Hematopoietic multipotent progenitor cell treated with erythropoietin and hydrocortisone succinate and interleukin-3 and kit ligand, for 15 days (in vitro differentiated cells): ENCODE results near the gene UCHL5.
"Not testable (repeated sequence)": the region's sequence is repeated elsewhere in the genome, so short reads cannot be mapped to it uniquely, and the experiment has no call there.

ENCODE experiments used
- DNase-seq: peaks from one replicate; pipeline ENCODE4 v3.0.0-alpha.2; 2015; ENCODE audit warnings: low spot score

UCHL5 gene

DNA sequence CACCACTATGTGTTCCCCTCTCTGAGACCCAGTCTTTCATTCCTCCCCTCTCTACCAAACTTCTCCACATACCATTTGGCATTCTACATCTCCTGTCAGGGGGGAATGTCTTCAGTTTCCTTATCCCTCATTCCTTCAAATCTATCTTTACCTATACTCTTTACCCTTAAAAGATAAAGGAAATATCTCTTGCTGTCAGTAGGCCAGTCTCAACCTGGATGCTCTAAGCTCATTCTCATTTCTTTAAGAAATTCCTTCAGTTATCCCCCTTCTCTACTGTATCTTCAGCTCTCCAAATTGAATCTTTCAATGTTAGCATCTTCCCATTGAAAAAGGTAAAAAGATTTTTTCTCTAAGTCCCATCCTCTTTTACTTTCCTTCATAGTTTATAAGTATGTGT, 6.8 kb upstream of the UCHL5 start:
- DNase-seq = no peak

DNA sequence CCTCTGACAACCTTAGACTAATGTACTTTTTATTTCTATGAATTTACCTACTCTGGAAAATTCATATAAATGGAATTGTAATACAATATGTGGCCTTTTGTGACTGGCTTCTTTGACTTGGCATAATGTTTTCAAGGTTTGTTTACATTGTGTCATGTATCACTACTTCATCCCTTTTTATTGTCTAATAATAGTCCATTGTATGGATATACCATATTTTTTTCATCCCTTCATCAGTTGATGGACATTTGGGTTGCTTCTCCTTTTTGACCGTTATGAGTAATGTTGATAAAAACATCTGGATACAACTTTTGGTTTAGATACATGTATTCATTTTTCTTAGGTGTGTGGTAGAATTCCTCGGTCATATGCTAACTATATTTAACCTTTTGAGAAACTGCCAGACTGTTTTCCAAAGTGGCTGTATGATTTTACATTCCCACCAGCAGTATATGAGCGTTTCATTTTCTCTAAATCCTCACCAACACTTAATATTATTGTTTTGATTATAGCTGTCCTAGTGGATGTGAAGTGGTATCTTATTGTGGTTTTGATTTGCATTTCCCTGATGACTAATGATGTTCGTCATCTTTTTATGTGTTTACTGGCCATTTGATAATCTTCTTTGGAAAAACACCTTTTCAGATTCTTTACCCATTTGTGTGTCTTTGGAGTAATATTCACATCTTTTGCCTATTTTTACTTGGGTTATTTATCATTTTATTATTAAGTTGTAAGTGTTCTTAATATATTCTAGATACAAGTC, 3.7 kb upstream of the UCHL5 start:
- DNase-seq = no peak

DNA sequence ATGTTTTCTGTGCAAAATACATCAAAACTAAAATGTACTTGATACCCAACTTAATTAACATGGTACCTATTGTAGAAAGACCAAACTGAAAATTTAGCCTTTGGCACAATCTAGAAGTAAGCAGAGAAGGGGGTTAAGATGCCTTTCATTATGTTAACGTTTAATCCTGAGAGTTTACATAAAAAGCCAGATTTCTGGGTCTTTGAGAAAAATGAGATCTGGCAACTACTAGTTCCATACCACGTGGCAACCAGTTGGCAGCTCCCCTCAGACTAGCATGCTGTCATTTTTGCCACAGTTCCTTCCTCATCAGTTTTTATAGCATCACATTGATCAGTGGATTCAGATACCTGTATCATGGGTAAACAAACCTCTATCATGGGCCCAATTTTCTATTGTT, 1.8 kb upstream of the UCHL5 start:
- peak; percentile 49 for DNase-seq

DNA sequence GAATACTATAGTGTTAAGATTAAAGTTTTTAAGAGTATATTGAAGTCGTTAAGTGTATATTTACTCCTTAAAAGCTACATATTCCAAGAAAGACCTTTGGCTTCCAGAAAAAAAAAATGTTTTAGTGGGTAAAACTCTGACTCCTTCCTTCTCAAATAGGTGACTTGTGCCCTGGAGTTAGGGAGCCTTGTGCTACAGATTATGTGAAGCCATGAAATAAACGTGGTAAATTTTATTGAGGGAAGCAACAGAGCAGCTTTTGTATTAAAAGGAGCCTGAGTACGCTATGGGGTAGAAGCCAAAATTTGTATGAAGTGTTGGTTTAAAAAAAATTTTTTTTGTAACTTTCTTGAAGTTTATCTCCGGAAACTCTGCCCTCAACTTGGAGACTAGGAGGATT, 1.2 kb upstream of the UCHL5 start:
- DNase-seq = no peak

DNA sequence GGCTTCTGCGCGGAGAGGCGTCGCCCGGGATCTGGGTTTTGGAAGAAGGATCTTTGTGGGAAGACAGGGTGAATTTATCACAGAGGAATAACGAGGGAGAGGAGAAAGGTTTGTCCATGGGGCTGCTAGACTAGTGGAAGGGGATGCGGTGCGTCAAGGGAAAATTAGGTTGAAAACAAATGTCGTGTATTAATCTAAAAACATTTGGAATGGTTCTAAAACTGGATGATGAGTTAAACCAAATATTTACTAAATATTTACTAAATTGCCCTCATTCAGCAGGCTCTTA, 899 bp upstream of the UCHL5 start:
- no peak for DNase-seq

DNA sequence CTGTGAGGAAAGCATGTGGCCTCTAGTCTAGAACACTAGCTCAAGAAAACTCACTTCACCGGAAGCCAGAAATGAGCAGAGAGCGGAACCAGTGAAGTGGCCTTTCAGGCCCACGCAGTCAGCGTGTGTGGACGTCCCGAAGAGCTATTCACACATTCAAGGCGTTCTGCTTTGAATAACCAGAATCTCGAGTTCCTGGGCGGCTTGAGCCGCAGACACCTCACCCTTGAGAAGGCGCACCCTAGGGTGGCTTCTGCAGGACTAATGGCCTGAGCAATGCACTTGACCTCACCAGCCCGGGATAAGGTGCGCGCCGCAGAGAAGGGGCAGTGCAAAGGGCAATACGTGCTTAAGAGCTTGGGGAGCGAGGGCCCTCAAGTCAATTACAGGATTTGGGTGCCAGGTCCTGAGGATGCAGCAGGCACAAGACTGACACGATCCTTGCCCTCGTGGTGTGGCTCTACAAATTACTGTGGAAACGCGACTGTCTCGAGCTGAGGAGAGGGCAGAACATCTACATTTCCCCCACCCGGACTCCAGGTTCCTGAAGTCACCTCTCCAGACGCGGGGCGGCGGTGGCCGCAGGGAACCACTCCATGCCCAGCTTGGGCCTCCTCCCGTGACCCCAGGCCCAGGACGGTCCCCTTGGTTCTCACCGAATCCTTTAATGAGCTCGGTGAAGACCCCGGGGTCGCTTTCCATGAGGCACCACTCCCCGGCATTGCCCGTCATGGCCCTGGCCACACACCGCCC, 455 bp downstream of the UCHL5 start:
- DNase-seq = peak; percentile 56

DNA sequence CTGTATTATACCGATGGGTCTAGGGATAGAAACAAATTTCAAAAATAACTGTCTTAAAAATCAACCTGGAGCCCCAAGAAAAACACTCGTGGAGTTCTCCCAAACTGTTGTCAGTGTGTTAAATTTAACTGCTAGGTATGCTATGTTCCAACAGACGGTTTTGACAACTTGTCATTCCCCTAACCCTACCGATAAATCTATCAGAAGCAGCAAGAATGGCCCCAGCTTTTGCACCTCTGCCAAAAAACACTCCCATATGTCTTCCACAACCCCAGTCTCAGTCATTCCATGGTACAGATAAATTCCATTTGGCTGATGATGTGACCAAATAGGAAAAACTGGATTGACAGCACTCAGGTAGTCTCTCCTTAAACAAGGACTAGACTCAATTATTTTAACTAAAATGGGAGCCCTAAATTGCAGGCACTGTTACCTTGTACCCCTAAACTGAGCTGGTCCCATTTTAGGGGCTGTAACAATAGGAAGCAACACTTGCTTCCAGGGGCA, 4.9 kb downstream of the UCHL5 start:
- no peak for DNase-seq

DNA sequence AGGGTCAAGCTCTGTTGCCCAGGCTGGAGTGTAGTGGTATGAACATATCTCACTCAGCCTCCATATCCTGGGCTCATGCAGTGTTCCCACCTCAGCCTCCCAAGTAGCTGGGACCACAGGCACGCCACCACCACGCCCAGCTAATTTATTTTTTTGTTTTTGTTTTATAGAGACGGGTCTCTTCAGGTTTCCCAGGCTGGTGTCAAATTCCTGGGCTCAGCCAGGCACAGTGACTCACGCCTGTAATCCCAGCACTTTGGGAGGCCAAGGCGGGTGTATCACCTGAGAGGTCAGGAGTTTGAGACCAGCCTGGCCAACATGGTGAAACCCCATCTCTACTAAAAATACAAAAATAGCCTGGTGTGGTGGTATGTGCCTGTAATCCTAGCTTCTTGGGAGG, 10.2 kb downstream of the UCHL5 start:
- not testable (repeated sequence) for DNase-seq

DNA sequence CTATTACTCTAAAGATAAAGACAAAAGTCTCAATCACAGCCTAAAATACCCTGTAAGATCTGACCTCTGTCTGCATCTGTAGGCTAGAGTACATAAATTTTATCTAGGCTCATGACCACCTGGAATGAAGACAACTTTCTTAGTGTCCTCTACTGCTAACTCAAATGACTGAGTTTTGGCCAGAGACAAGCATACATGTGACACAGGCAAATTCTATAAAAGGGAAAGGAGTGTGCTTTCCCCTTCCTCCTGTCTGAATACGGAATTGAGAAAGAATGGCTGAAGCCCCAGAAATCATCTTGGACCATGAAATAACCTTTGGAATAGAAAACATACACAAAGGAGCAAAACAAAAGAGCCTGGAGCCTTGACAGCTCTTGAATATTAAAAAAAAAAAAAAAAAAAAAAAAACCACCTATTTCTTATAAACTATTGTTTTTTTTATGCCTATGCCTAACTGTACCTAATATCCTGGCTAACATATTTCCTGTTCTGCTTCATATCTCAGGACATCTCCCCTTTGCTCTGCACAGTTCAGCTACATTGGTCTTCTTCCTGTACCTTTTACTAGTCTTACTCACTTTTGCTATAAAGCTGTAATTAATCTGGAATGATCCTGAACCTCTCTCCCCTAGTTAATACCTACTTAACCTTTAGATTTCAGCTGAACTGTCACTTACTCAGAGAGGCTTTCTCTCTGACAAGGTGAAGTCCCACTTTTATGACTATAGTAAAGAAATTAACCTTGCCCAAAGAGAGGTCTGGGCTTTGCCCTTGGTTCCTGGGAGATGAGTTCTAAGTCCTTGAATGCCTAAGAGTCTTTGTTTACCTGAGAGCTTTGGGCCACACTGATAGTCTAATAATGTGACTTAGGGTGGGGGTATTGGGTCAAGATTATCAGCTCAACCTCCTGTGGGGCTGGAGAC, 16.1 kb downstream of the UCHL5 start:
- no peak for DNase-seq

DNA sequence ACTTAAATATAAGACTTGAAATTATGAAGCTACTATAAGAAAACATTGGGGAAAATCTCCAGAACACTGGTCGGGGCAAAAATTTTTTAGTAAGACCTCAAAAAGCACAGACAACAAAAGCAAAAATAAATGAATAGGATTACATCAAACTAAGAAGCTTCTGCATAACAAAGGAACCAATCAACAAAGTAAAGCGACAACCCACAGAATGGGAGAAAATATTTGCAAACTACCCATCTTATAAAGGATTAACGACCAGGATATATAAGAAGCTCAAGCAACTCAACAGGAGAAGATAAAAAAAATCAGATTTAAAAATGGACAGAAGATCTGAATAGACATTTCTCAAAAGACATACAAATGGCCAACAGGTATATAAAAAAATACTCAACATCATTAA, 19.1 kb downstream of the UCHL5 start:
- no peak for DNase-seq

DNA sequence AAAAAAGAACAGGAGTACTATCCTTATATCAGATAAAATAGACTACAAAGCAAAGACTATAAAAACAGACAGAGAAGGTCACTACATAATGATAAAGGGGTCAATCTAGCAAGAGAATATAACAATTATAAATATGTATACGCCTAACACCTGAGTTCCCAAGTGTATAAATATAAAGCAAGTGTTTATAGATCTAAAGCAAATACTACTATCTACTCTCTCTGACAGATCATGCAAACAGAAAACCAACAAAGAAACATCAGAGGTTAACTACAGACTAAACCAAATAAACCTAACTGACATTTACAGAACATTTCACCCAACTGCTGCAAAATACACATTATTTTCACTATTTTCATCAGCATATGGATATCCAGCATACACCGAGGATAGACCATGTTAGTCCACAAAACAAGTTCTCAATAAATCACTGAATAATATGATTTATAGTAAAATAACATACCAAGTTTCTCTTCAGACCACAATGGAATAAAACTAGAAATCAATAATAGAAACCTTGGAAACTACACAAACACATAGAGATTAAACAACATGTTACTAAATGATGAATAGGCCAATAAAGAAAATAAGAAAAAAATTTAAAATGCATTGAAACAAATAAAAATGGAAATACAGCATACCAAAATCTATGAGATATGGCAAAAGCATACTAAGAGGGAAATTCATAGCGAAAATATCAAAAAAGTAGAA, 22.7 kb downstream of the UCHL5 start:
- no peak for DNase-seq

DNA sequence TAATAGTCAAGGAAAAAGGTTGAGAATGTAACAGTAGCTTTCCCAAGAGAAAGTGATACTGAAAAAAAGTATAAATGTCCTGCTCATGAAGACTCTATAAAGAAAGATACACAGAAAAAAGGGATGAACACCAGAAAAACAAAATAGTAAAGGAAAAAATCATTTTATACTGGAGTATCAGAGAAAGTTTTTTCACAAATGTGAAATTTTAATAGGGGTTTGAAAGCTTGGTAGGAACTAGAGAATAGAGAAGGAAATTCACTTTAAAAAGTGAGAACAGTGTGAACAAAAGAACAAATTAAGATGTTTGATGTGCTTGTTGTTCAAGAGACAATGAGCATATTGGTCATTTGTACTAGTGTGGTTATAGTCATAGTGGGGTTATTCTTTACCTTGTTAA, 25.6 kb downstream of the UCHL5 start:
- DNase-seq = no peak

DNA sequence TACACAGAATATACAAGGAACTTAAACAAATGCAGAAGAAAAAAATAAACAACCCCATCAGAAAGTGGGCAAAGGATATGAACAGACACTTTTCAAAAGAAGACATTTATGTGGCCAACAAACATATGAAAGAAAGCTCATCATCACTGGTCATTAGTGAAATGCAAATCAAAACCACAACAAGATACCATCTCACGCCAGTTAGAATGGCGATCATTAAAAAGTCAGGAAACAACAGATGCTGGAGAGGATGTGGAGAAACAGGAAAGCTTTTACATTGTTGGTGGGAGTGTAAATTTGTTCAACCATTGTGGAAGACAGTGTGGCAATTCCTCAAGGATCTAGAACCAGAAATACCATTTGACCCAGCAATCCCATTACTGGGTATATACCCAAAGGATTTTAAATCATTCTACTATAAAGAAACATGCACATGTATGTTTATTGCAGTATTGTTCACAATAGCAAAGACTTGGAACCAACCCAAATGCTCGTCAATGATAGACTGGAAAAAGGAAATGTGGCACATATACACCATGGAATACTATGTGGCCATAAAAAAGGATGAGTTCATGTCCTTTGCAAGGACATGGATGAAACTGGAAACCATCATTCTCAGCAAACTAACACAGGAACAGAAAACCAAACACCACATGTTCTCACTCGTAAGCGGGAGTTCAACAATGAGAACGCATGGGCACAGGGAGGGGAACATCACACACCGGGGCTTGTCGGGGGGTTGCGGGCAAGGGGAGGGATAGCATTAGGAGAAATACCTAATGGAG, 26.3 kb downstream of the UCHL5 start:
- not testable (repeated sequence) for DNase-seq

DNA sequence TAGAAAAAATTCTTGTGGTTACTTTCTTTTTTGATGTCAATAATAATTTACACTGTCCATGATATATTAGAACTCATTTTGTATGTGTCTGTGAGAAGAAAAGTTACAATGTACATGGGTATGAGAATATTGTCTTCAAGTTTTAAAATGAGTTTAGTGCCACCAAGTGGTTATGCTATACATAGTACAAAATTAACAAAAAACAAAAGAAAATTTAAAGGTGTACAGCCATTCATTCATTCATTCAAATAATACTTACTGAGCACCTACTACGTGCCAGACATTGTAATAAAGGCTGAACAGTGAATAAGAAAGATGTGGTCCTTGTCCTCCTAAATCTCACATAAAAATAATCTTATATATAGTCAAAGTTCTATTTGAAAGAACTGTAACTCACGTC, 27.7 kb downstream of the UCHL5 start:
- peak; percentile 36 for DNase-seq

DNA sequence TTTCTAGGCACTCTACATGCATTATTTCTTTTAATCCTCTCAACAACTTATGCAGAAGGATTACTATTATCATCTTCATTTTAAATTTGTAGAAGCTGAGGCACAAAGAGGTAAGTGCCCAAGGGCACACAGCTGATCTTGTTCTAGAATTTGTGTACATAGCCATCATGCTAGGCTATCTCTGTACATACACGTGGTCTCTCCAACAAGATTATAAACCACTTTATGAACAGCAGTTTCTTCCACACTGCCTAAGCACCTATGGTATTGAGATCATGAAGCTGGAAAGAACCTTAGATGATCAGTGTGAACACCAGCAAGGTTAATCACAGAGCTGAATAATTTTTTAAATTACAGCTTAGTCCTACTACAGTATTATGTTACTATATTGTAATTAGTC, 28.9 kb downstream of the UCHL5 start:
- peak; percentile 8 for DNase-seq

DNA sequence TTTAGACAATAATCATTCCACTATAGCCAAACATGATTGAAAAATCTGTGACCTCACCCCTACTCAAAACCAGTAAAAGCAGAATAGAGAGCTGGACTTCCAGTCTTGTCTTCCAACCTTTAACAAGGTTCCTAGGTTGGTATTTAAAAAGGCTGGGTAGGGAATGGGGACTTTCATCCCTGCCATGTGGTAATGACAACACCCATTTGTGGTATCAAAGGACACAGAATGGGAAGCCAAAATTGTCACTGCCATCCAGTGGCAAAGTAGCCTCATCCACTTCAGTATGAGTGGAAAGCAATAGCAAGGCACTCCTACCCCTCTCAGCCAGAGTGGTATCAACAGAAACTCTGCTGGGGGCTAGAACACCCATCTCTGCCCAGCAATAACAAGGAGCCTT, 33.9 kb downstream of the UCHL5 start:
- no peak for DNase-seq

DNA sequence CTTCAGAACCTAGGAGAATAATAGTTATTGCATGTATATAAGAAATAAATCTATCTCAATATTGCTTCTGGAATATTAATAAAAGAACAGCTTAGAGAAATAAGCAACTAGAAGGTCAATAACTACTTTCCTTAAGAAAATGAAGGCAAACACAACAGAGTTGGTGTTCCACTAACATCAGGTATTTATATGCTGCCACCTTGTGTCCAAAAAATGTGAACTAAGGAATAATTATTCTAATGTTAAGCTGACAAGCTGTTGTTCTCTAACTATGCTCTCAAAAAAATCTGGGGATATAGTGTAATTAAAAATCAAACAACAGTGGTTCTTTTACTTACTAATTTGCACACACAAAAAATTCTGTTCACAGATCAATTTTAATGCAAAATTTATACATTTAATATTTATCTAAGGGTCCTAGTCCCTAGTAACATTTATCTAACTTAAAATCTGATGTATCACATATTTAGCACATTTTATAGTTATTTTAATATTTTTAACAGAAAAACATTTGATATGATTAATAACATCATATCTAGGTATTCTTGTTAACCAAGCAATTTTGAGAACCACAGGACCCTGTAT, 39.6 kb downstream of the UCHL5 start:
- DNase-seq = peak; percentile 56

DNA sequence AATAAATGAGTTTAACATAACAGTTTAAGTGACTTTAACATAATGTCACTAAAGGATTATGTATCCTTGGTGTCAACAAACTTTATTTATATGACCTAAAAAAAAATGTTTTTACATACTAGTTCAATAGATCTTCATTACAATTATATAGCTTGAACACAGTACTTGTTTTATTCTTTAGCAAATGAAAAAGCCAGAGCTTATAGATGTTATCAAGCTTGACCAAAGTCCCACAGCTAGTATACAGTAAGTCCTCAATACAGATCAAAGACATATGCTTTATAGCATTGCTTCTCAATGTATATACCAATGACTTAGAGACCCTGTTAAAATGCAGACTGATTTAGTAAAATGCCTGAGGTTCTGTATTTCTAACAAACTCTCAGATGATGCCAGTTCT, 42.4 kb downstream of the UCHL5 start:
- DNase-seq = no peak

DNA sequence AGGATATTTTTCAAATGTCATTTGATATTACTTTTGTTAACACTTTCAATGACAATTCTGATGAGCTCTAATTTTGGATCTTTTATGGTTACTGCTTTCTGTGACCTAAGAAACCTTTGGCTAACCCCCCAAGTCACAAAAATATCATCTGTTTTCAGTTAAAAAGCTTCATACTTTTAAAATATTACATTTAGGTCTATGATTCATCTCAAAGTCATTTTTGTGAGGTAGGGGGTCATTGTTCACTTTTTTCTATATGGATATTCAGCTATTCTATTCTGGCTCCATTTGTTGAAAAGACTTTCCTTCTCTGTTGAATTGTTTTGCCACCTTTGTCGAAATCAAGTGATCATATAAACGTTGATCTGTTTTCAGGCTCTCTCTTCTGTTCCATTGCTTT, 44.8 kb downstream of the UCHL5 start:
- DNase-seq = no peak

DNA sequence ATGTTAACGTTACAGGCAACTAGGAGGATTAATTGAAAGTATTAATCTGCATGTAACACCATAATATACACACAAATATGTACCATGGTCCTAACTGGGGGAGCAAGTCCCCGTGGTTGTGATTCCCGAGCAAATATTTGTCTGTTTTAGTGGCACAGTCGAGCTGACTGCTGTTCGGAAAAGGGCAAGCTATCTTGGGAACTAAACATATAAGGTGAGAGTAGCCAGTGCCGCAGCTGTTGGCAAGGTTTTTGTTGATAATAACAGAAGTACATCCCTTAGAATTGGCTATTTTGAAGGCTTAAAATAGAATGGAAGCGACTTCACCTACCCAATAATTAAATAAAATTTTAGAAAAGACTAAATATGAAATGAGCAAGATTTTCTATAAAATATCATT, 45.5 kb downstream of the UCHL5 start:
- DNase-seq = no peak

DNA sequence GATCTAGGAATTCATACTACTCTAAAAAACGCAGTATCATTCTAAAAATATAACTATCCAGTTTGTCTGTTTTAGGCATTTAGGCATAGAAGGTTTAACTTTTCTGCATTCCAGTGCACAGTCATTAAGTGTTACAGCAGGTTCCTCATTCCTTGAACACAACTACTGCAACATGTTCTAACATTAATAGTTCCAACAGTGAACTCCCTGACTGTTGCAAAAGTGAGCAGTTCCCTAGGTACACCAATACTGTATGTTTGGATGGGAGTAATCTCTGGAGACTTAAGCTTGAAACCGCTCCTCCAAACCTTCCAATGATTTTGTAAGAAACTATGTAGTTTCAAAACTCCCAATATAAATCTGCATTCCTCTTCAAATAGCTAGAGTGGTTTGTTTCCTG, 46.2 kb downstream of the UCHL5 start:
- DNase-seq = no peak
